Activated CD8-positive, alpha-beta memory T cell treated with anti-CD3 and anti-CD28 coated beads, Interleukin-2, amount 50 U/mL, for 1 hour (primary cell): ENCODE results near the gene BACH2.
"Not testable (repeated sequence)": the region's sequence is repeated elsewhere in the genome, so short reads cannot be mapped to it uniquely, and the experiment has no call there.

Experiments
- DNase-seq: peaks from one replicate; pipeline ENCODE4 v3.0.0-alpha.2; 2020; ENCODE audit errors: extremely low read depth

BACH2 gene

GRCh38 chr6:90032489-90033212 is 264.0 kb downstream of the BACH2 start:
- DNase-seq, result not testable (repeated sequence)

GRCh38 chr6:90028995-90029635 is 267.5 kb downstream of the BACH2 start:
- DNase-seq, result no peak

- DNase-seq, result no peak
These were observed 268.4 kb downstream of the BACH2 start for GRCh38 chr6:90028066-90028778.

GRCh38 chr6:90026216-90026615 is 270.4 kb downstream of the BACH2 start:
- no peak for DNase-seq

GRCh38 chr6:90025523-90026061 is 271.1 kb downstream of the BACH2 start:
- DNase-seq, result no peak

- no peak for DNase-seq
These were observed 272.0 kb downstream of the BACH2 start for GRCh38 chr6:90024633-90025032.

- no peak for DNase-seq
These were observed 274.9 kb downstream of the BACH2 start for GRCh38 chr6:90021711-90022110.

GRCh38 chr6:90020746-90021145 is 275.9 kb downstream of the BACH2 start:
- DNase-seq, result no peak

- no peak for DNase-seq
These were observed 277.4 kb downstream of the BACH2 start for GRCh38 chr6:90019216-90019615.

- no peak for DNase-seq
These were observed 280.8 kb downstream of the BACH2 start for GRCh38 chr6:90015883-90016282.

GRCh38 chr6:90008908-90009501 is 287.6 kb downstream of the BACH2 start:
- DNase-seq, result no peak

GRCh38 chr6:90008189-90008907 is 288.3 kb downstream of the BACH2 start:
- DNase-seq, result no peak

- no peak for DNase-seq
These were observed 291.4 kb downstream of the BACH2 start for GRCh38 chr6:90005048-90005827.

GRCh38 chr6:90004511-90004910 is 292.1 kb downstream of the BACH2 start:
- DNase-seq, result no peak

- no peak for DNase-seq
These were observed 292.7 kb downstream of the BACH2 start for GRCh38 chr6:90003941-90004340.

GRCh38 chr6:90003069-90003795 is 293.4 kb downstream of the BACH2 start:
- no peak for DNase-seq

- DNase-seq, result peak; percentile 24
These were observed 295.5 kb downstream of the BACH2 start for GRCh38 chr6:90000864-90001731.

- no peak for DNase-seq
These were observed 296.5 kb downstream of the BACH2 start for GRCh38 chr6:89999945-90000825.
